Astrocyte (in vitro differentiated cells and primary cell): ENCODE results near the gene GRIA1. TPM values are rescaled to one million over a fixed set of nuclear protein-coding genes. Genes with fewer than 3 reads are reported as not detected.

ENCODE experiments used
- DNase-seq: peaks from one replicate; pipeline ENCODE4 v3.0.0-alpha.2; 2010; ENCODE audit warnings: low read depth
- FAIRE-seq: peaks from 2 replicates; lab custom pipeline; 2011; peaks lifted over from hg19 to GRCh38; lab: Jason Lieb, UNC
- H2AFZ ChIP-seq: 2 replicates; pipeline ENCODE4 v1.6.0; 2012; ENCODE audit warnings: low read depth, low read length, inconsistent platforms
- H3K27ac ChIP-seq: 2 replicates; pipeline ENCODE4 v1.5.1; 2011; ENCODE audit warnings: low read depth, low read length, inconsistent platforms
- H3K27me3 ChIP-seq: 2 replicates; pipeline ENCODE4 v1.6.0; 2011; ENCODE audit warnings: low read length, inconsistent platforms; ENCODE audit not compliant: insufficient read depth
- H3K36me3 ChIP-seq: 2 replicates; pipeline ENCODE4 v1.5.1; 2011; ENCODE audit warnings: low read length, inconsistent platforms; ENCODE audit not compliant: insufficient read depth
- H3K4me1 ChIP-seq: 2 replicates; pipeline ENCODE4 v1.5.1; 2011; ENCODE audit warnings: low read length, inconsistent platforms; ENCODE audit not compliant: insufficient read depth
- H3K4me2 ChIP-seq: 2 replicates; pipeline ENCODE4 v1.6.0; 2012; ENCODE audit warnings: low read length, inconsistent platforms
- H3K4me3 ChIP-seq: 2 replicates; pipeline ENCODE4 v1.5.1; 2011; ENCODE audit warnings: low read depth, mild to moderate bottlenecking, low read length, inconsistent platforms; ENCODE audit not compliant: insufficient read depth
- H3K79me2 ChIP-seq: 2 replicates; pipeline ENCODE4 v1.6.0; 2012; ENCODE audit warnings: mild to moderate bottlenecking, low read length, inconsistent platforms; ENCODE audit not compliant: insufficient read depth
- H3K9ac ChIP-seq: 2 replicates; pipeline ENCODE4 v1.6.0; 2012; ENCODE audit warnings: mild to moderate bottlenecking, low read length, inconsistent platforms
- H3K9me3 ChIP-seq: 2 replicates; pipeline ENCODE4 v1.5.1; 2012; ENCODE audit warnings: low read depth, mild to moderate bottlenecking, low read length, inconsistent platforms; ENCODE audit not compliant: insufficient read depth
- H4K20me1 ChIP-seq: 2 replicates; pipeline ENCODE4 v1.6.0; 2012; ENCODE audit warnings: low read length, inconsistent platforms; ENCODE audit not compliant: insufficient read depth
- H3K27ac Mint-ChIP-seq: one replicate; pipeline ENCODE4 v1.8.0; 2021; ENCODE audit warnings: mild to moderate bottlenecking, mixed read lengths; ENCODE audit not compliant: unreplicated experiment
- H3K27me3 Mint-ChIP-seq: one replicate; pipeline ENCODE4 v1.8.0; 2021; ENCODE audit warnings: low read depth, mixed read lengths; ENCODE audit not compliant: unreplicated experiment
- H3K36me3 Mint-ChIP-seq: one replicate; pipeline ENCODE4 v1.8.0; 2021; ENCODE audit warnings: low read depth, mixed read lengths; ENCODE audit not compliant: unreplicated experiment
- H3K4me1 Mint-ChIP-seq: one replicate; pipeline ENCODE4 v1.8.0; 2021; ENCODE audit warnings: low read depth, mixed read lengths; ENCODE audit not compliant: unreplicated experiment
- H3K4me3 Mint-ChIP-seq: one replicate; pipeline ENCODE4 v1.8.0; 2021; ENCODE audit warnings: mild to moderate bottlenecking, moderate library complexity, mixed read lengths; ENCODE audit not compliant: unreplicated experiment
- H3K9me3 Mint-ChIP-seq: one replicate; pipeline ENCODE4 v1.8.0; 2021; ENCODE audit warnings: mild to moderate bottlenecking, mixed read lengths; ENCODE audit not compliant: unreplicated experiment
- CTCF ChIP-seq: IDR thresholded peaks from 2 replicates; pipeline ENCODE4 v1.5.1; 2011; ENCODE audit warnings: low read depth, mild to moderate bottlenecking, inconsistent platforms, low read length, moderate library complexity; ENCODE audit not compliant: insufficient read depth
- EZH2 ChIP-seq: IDR thresholded peaks from 2 replicates; pipeline ENCODE4 v1.6.1; 2012; ENCODE audit warnings: mild to moderate bottlenecking, low read length, inconsistent platforms; ENCODE audit not compliant: insufficient read depth
- total RNA-seq: library from RNA; stranded (reverse); gene quantifications from 2 replicates; pipeline ENCODE4 v1.2.1, GENCODE V29; 2021

The GRIA1 gene
- total RNA-seq, 1 donor from 2014 or later, result 5.4 TPM

- Histone ChIP-seq H3K4me2 (no peak overlapping the region), H3K9ac (no peak overlapping the region), H2AFZ (no peak overlapping the region), H3K27ac (no peak overlapping the region), H3K9me3 (no peaks in the 10 kb centered on the region), H3K4me3 (no peak overlapping the region), H3K36me3 (no peaks in the 10 kb centered on the region), H4K20me1 (no peaks in the 10 kb centered on the region), H3K79me2 (no peaks in the 10 kb centered on the region), H3K4me1 (no peaks in the 10 kb centered on the region), H3K27me3 (no peaks in the 10 kb centered on the region)
- FAIRE-seq, result no peak
- no peak overlapping the region for H3K4me3 Mint-ChIP-seq
- H3K9me3 Mint-ChIP-seq, result peaks cover 2% of the 10 kb centered on the region
- H3K27me3 Mint-ChIP-seq, result no peaks in the 10 kb centered on the region
- peak; percentile 38 for DNase-seq
- TF ChIP-seq EZH2 (no peak), CTCF (no peak)
- no peaks in the 10 kb centered on the region for H3K36me3 Mint-ChIP-seq
- no peak overlapping the region for H3K27ac Mint-ChIP-seq
- peaks cover 2% of the 10 kb centered on the region for H3K4me1 Mint-ChIP-seq
These were observed 263.4 kb downstream of the GRIA1 start for GRCh38 chr5:153753645-153754432.

DNA sequence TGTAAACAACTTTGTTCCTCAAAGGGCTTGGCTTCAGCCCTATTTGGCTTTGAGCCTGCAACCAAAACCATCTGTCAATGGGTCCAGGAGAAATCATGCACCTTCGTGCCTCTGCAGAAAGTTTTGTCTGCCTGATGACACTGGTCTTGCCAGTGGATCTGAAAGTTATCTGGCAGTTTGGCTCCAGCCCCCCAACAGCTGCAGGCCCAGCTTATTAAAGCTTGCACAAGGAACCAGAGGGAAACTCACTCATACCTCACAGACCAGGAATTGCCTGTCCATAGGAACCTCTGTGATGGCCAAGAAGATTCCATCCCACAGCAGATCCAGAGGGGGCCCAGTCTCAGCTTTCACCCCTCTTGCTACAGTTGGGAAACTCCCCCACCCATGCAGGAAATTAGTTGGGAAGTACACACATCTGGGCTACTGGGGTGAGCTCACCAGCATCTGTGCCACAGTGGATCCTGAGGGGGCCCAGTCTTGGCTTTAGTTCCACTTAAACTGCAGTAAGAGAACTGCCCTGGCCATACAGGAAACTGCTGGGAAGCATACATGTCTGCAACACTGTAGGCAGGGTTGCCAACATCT is 265.5 kb downstream of the GRIA1 start:
- Histone ChIP-seq H2AFZ (no peak overlapping the region), H3K9ac (no peak overlapping the region), H3K27ac (no peak overlapping the region), H4K20me1 (no peaks in the 10 kb centered on the region), H3K4me1 (no peaks in the 10 kb centered on the region), H3K36me3 (no peaks in the 10 kb centered on the region), H3K79me2 (no peaks in the 10 kb centered on the region), H3K9me3 (no peaks in the 10 kb centered on the region), H3K4me3 (no peak overlapping the region), H3K27me3 (no peaks in the 10 kb centered on the region), H3K4me2 (no peak overlapping the region)
- H3K36me3 Mint-ChIP-seq, result no peaks in the 10 kb centered on the region
- no peak for FAIRE-seq
- H3K4me3 Mint-ChIP-seq, result no peak overlapping the region
- no peak overlapping the region for H3K27ac Mint-ChIP-seq
- H3K4me1 Mint-ChIP-seq, result peaks cover 2% of the 10 kb centered on the region
- H3K27me3 Mint-ChIP-seq, result no peaks in the 10 kb centered on the region
- H3K9me3 Mint-ChIP-seq, result peaks cover 2% of the 10 kb centered on the region
- no peak for TF ChIP-seq EZH2
- no peak for TF ChIP-seq CTCF
- DNase-seq, result no peak

GRCh38 chr5:153756540-153756939 is 266.1 kb downstream of the GRIA1 start:
- Mint-ChIP-seq H3K9me3 (peaks cover 2% of the 10 kb centered on the region), H3K4me3 (no peak overlapping the region), H3K27me3 (no peaks in the 10 kb centered on the region), H3K36me3 (no peaks in the 10 kb centered on the region), H3K27ac (no peak overlapping the region), H3K4me1 (peaks cover 2% of the 10 kb centered on the region)
- H3K4me3 ChIP-seq, result no peak overlapping the region
- H3K9me3 ChIP-seq, result no peaks in the 10 kb centered on the region
- TF ChIP-seq EZH2 (no peak), CTCF (no peak)
- H3K79me2 ChIP-seq, result no peaks in the 10 kb centered on the region
- DNase-seq (no peak), FAIRE-seq (no peak)
- H4K20me1 ChIP-seq, result no peaks in the 10 kb centered on the region
- H3K9ac ChIP-seq, result no peak overlapping the region
- no peak overlapping the region for H3K4me2 ChIP-seq
- H3K4me1 ChIP-seq, result no peaks in the 10 kb centered on the region
- H2AFZ ChIP-seq, result no peak overlapping the region
- H3K27me3 ChIP-seq, result no peaks in the 10 kb centered on the region
- no peak overlapping the region for H3K27ac ChIP-seq
- H3K36me3 ChIP-seq, result no peaks in the 10 kb centered on the region
